ENCODE data around the gene ANO5.

The ANO5 gene

GRCh38 chr11:22216940-22217339, 24.1 kb downstream of the ANO5 start:
- no peak overlapping the region for H3K4me3 ChIP-seq (ENCODE audit: insufficient read depth, low read length, poor library complexity, severe bottlenecking)
- no peak for TF ChIP-seq CTCF (IDR thresholded peaks at IDR 0.05; ENCODE audit: insufficient read depth, low read length, poor library complexity, severe bottlenecking)
- no peaks in the 10 kb centered on the region for H3F3A ChIP-seq (ENCODE audit: insufficient read depth)
- H3K9me2 ChIP-seq (replicated peaks; ENCODE audit: insufficient read depth, low read length): no peaks in the 10 kb centered on the region
- no peaks in the 10 kb centered on the region for H3K36me3 ChIP-seq (ENCODE audit: low read length)
- H3K9me3 ChIP-seq (ENCODE audit: insufficient read depth, low read length): no peaks in the 10 kb centered on the region
- no peaks in the 10 kb centered on the region for H3K79me2 ChIP-seq (ENCODE audit: insufficient read depth, low read length)
- no peaks in the 10 kb centered on the region for H3K27me3 ChIP-seq (ENCODE audit: low read length)
- no peak overlapping the region for H3K27ac ChIP-seq (ENCODE audit: low read depth, low read length)
- H3K9ac ChIP-seq (ENCODE audit: low read length): no peak overlapping the region
- no peaks in the 10 kb centered on the region for H4K20me1 ChIP-seq (ENCODE audit: low read depth, low read length)
- no peak overlapping the region for H2AFZ ChIP-seq (ENCODE audit: low read depth, low read length, severe bottlenecking)
- no peak overlapping the region for H3K4me2 ChIP-seq (ENCODE audit: low read depth, low read length, poor library complexity, severe bottlenecking)

GRCh38 chr11:22221143-22221542, 28.3 kb downstream of the ANO5 start:
- Histone ChIP-seq H3K36me3 (ENCODE audit: low read length) (no peaks in the 10 kb centered on the region), H3K9me3 (ENCODE audit: insufficient read depth, low read length) (no peaks in the 10 kb centered on the region), H4K20me1 (ENCODE audit: low read depth, low read length) (no peaks in the 10 kb centered on the region), H3K9me2 (replicated peaks; ENCODE audit: insufficient read depth, low read length) (no peaks in the 10 kb centered on the region), H3K4me3 (ENCODE audit: insufficient read depth, low read length, poor library complexity, severe bottlenecking) (no peak overlapping the region), H3K4me2 (ENCODE audit: low read depth, low read length, poor library complexity, severe bottlenecking) (no peak overlapping the region), H3K9ac (ENCODE audit: low read length) (no peak overlapping the region), H3K27me3 (ENCODE audit: low read length) (no peaks in the 10 kb centered on the region), H3K79me2 (ENCODE audit: insufficient read depth, low read length) (no peaks in the 10 kb centered on the region), H2AFZ (ENCODE audit: low read depth, low read length, severe bottlenecking) (no peak overlapping the region), H3K27ac (ENCODE audit: low read depth, low read length) (no peak overlapping the region), H3F3A (ENCODE audit: insufficient read depth) (no peaks in the 10 kb centered on the region)
- TF ChIP-seq CTCF (IDR thresholded peaks at IDR 0.05; ENCODE audit: insufficient read depth, low read length, poor library complexity, severe bottlenecking) (no peak), EZH2phosphoT487 (conservative IDR thresholded peaks at IDR 0.05; ENCODE audit: low read length) (no peak)

GRCh38 chr11:22225190-22225589, 32.3 kb downstream of the ANO5 start:
- TF ChIP-seq EZH2phosphoT487 (conservative IDR thresholded peaks at IDR 0.05; ENCODE audit: low read length) (no peak), CTCF (IDR thresholded peaks at IDR 0.05; ENCODE audit: insufficient read depth, low read length, poor library complexity, severe bottlenecking) (no peak)
- Histone ChIP-seq H3K9me3 (ENCODE audit: insufficient read depth, low read length) (no peaks in the 10 kb centered on the region), H3F3A (ENCODE audit: insufficient read depth) (no peaks in the 10 kb centered on the region), H3K27ac (ENCODE audit: low read depth, low read length) (no peak overlapping the region), H3K4me3 (ENCODE audit: insufficient read depth, low read length, poor library complexity, severe bottlenecking) (no peak overlapping the region), H3K27me3 (ENCODE audit: low read length) (no peaks in the 10 kb centered on the region), H3K4me2 (ENCODE audit: low read depth, low read length, poor library complexity, severe bottlenecking) (no peak overlapping the region), H3K79me2 (ENCODE audit: insufficient read depth, low read length) (no peaks in the 10 kb centered on the region), H2AFZ (ENCODE audit: low read depth, low read length, severe bottlenecking) (no peak overlapping the region), H4K20me1 (ENCODE audit: low read depth, low read length) (no peaks in the 10 kb centered on the region), H3K9ac (ENCODE audit: low read length) (no peak overlapping the region), H3K36me3 (ENCODE audit: low read length) (no peaks in the 10 kb centered on the region), H3K9me2 (replicated peaks; ENCODE audit: insufficient read depth, low read length) (no peaks in the 10 kb centered on the region)

GRCh38 chr11:22234743-22235142, 41.9 kb downstream of the ANO5 start:
- TF ChIP-seq CTCF (IDR thresholded peaks at IDR 0.05; ENCODE audit: insufficient read depth, low read length, poor library complexity, severe bottlenecking) (no peak), EZH2phosphoT487 (conservative IDR thresholded peaks at IDR 0.05; ENCODE audit: low read length) (no peak)
- no peak overlapping the region for H2AFZ ChIP-seq (ENCODE audit: low read depth, low read length, severe bottlenecking)
- H4K20me1 ChIP-seq (ENCODE audit: low read depth, low read length): no peaks in the 10 kb centered on the region
- H3K9me3 ChIP-seq (ENCODE audit: insufficient read depth, low read length): no peaks in the 10 kb centered on the region
- no peak overlapping the region for H3K4me3 ChIP-seq (ENCODE audit: insufficient read depth, low read length, poor library complexity, severe bottlenecking)
- no peaks in the 10 kb centered on the region for H3K79me2 ChIP-seq (ENCODE audit: insufficient read depth, low read length)
- no peak overlapping the region for H3K4me2 ChIP-seq (ENCODE audit: low read depth, low read length, poor library complexity, severe bottlenecking)
- no peaks in the 10 kb centered on the region for H3K9me2 ChIP-seq (replicated peaks; ENCODE audit: insufficient read depth, low read length)
- H3K27ac ChIP-seq (ENCODE audit: low read depth, low read length): no peak overlapping the region
- no peaks in the 10 kb centered on the region for H3K36me3 ChIP-seq (ENCODE audit: low read length)
- no peaks in the 10 kb centered on the region for H3K27me3 ChIP-seq (ENCODE audit: low read length)
- H3K9ac ChIP-seq (ENCODE audit: low read length): no peak overlapping the region
- H3F3A ChIP-seq (ENCODE audit: insufficient read depth): no peaks in the 10 kb centered on the region

All from SU-DHL-6 (cell line).